Kidney (tissue), 14 donors: ENCODE data around the gene PRELID3B. TPM values are rescaled to one million over a fixed set of nuclear protein-coding genes. Genes with fewer than 3 reads are reported as not detected.

ENCODE experiments used
- DNase-seq, 5 donors: peaks; one replicate each; pipeline ENCODE4 v3.0.0-alpha.2; 2013 to 2020
- FAIRE-seq: peaks from 2 replicates; lab custom pipeline; 2012; peaks lifted over from hg19 to GRCh38; lab: Jason Lieb, UNC
- H3K27ac ChIP-seq, 2 donors: one replicate each; pipeline ENCODE4 v1.7.0; 2013; ENCODE audit warnings: low read depth in 2 of 2, low read length in 2 of 2, inconsistent platforms in 1 of 2
- H3K27me3 ChIP-seq: one replicate; pipeline ENCODE4 v1.7.1; 2013; ENCODE audit warnings: low read length, inconsistent platforms; ENCODE audit not compliant: control insufficient read depth, insufficient read depth
- H3K36me3 ChIP-seq, 3 donors: one replicate each; pipeline versions ENCODE4 v1.7.0 to v1.7.1; 2013; ENCODE audit warnings: low read length in 3 of 3, control low read depth in 1 of 3, inconsistent platforms in 1 of 3; ENCODE audit not compliant: insufficient read depth in 3 of 3, control insufficient read depth in 2 of 3
- H3K4me1 ChIP-seq, 3 donors: one replicate each; pipeline versions ENCODE4 v1.7.0 to v1.7.1; 2013; ENCODE audit warnings: low read length in 3 of 3, inconsistent platforms in 1 of 3, low read depth in 1 of 3; ENCODE audit not compliant: control insufficient read depth in 2 of 3, insufficient read depth in 2 of 3
- H3K4me3 ChIP-seq, 3 donors: one replicate each; pipeline versions ENCODE4 v1.7.0 to v1.8.1; 2013; ENCODE audit warnings: low read length in 3 of 3, control low read depth in 1 of 3, inconsistent platforms in 1 of 3
- H3K9ac ChIP-seq, 3 donors: one replicate each; pipeline versions ENCODE4 v1.7.0 to v1.7.1; 2013; ENCODE audit warnings: low read length in 3 of 3, control low read depth in 1 of 3, inconsistent platforms in 1 of 3
- H3K9me3 ChIP-seq, 3 donors: one replicate each; pipeline versions ENCODE4 v1.7.0 to v1.7.1; 2013; ENCODE audit warnings: low read length in 3 of 3, control low read depth in 1 of 3, inconsistent platforms in 1 of 3; ENCODE audit not compliant: control insufficient read depth in 2 of 3, insufficient read depth in 1 of 3
- CTCF ChIP-seq: IDR thresholded peaks from 3 replicates; pipeline ENCODE4 v1.5.1; 2012; ENCODE audit warnings: mild to moderate bottlenecking, moderate library complexity, borderline replicate concordance; ENCODE audit not compliant: insufficient read depth; ENCODE audit errors: extremely low read depth
- intact Hi-C: fragments of 100-400 bp; cut with DNase I; formaldehyde crosslinking; loops from one replicate; pipeline ENCODE4 v1.11.1; 2022
- polyA plus RNA-seq: library from polyadenylated mRNA; stranded (reverse); fragments of 350-450 nt; fragmentation: Illumina TruSeq; extraction: RNeasy Lipid Tissue Mini Kit (QIAGEN cat#74804); gene quantifications from one replicate; pipeline ENCODE4 v1.2.3, GENCODE V29; 2014; ENCODE audit warnings: low read depth, low replicate concordance; ENCODE audit not compliant: insufficient read depth
- total RNA-seq: library from RNA; stranded (reverse); fragmentation: NEBNext Ultra II Directional; extraction: Animal tissue kit (Norgen Biotek cat#: 25700); gene quantifications from one replicate; pipeline ENCODE4 v1.2.1, GENCODE V29; 2021
- donor health status: control.
- donor health status: control.
- donor health status: control.
- donor health status: control.
- donor health status: control.
- donor health status: DM: yes; HTN: yes; CAD: no.
- donor health status: Normal renal cell carcinoma (clear cell type).

PRELID3B gene
- total and polyA plus RNA-seq, 2 donors from 2014 or later = 26.4 to 38.5 TPM

GRCh38 chr20:59084041-59084850 lies 41.7 kb upstream of the PRELID3B start:
- intact Hi-C loops = no loop called here
- no peak for TF ChIP-seq CTCF
- FAIRE-seq = no peak

GRCh38 chr20:59082981-59083380 lies 40.4 kb upstream of the PRELID3B start:
- Histone ChIP-seq H3K4me3 (no peak overlapping the region), H3K4me1 (no peaks in the 10 kb centered on the region), H3K27me3 (no peaks in the 10 kb centered on the region), H3K9me3 (no peaks in the 10 kb centered on the region), H3K36me3 (no peaks in the 10 kb centered on the region), H3K9ac (no peak overlapping the region), H3K27ac (no peak overlapping the region)
- DNase-seq = no peak
- no peak for FAIRE-seq
- intact Hi-C loops = no loop called here
- TF ChIP-seq CTCF = no peak

More at GRCh38 chr20:59084041-59084850, 41.7 kb upstream of the PRELID3B start:
- no peaks in the 10 kb centered on the region for H3K4me1 ChIP-seq
- no peak overlapping the region for H3K9ac ChIP-seq
- H3K4me3 ChIP-seq = no peak overlapping the region
- no peak for DNase-seq
- no peaks in the 10 kb centered on the region for H3K36me3 ChIP-seq
- no peaks in the 10 kb centered on the region for H3K9me3 ChIP-seq
- no peaks in the 10 kb centered on the region for H3K27me3 ChIP-seq
- no peak overlapping the region for H3K27ac ChIP-seq

- no peak overlapping the region for H3K9ac ChIP-seq
- H3K36me3 ChIP-seq = no peaks in the 10 kb centered on the region
- H3K9me3 ChIP-seq = no peaks in the 10 kb centered on the region
- no peak overlapping the region for H3K4me3 ChIP-seq
- TF ChIP-seq CTCF = peak; percentile 16
- no peaks in the 10 kb centered on the region for H3K4me1 ChIP-seq
- intact Hi-C loops = no loop called here
- DNase-seq (no peak), FAIRE-seq (peak; percentile 73)
- no peaks in the 10 kb centered on the region for H3K27me3 ChIP-seq
- H3K27ac ChIP-seq = no peak overlapping the region
Measured at GRCh38 chr20:59082077-59082740, 39.6 kb upstream of the PRELID3B start.
